ENCODE results near the gene ZNHIT6. TPM values are rescaled to one million over a fixed set of nuclear protein-coding genes. Genes with fewer than 3 reads are reported as not detected.

ZNHIT6 gene, protein sequence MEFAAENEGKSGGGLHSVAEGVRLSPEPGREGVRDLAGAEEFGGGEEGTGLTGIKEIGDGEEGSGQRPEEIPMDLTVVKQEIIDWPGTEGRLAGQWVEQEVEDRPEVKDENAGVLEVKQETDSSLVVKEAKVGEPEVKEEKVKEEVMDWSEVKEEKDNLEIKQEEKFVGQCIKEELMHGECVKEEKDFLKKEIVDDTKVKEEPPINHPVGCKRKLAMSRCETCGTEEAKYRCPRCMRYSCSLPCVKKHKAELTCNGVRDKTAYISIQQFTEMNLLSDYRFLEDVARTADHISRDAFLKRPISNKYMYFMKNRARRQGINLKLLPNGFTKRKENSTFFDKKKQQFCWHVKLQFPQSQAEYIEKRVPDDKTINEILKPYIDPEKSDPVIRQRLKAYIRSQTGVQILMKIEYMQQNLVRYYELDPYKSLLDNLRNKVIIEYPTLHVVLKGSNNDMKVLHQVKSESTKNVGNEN
- total RNA-seq (2021) (13.7 and 16.1 TPM in 2 replicates), Bru-seq, nascent RNA (percentile 80 among the genes with signal in this experiment), BruChase-seq, experiment 1, labeled RNA remaining after a 2-hour chase (percentile 82 among the genes with signal in this experiment), BruChase-seq, experiment 2, labeled RNA remaining after a 6-hour chase (percentile 79 among the genes with signal in this experiment)
- long read RNA-seq, transcript ZNHIT6-201 (10 exons, 2,797 nt), result major isoform, 12 of 17 reads
- long read RNA-seq, partial matches to known transcripts, result 2 of 17 reads
- long read RNA-seq, other reads (novel, unspliced or antisense), result 3 of 17 reads

DNA sequence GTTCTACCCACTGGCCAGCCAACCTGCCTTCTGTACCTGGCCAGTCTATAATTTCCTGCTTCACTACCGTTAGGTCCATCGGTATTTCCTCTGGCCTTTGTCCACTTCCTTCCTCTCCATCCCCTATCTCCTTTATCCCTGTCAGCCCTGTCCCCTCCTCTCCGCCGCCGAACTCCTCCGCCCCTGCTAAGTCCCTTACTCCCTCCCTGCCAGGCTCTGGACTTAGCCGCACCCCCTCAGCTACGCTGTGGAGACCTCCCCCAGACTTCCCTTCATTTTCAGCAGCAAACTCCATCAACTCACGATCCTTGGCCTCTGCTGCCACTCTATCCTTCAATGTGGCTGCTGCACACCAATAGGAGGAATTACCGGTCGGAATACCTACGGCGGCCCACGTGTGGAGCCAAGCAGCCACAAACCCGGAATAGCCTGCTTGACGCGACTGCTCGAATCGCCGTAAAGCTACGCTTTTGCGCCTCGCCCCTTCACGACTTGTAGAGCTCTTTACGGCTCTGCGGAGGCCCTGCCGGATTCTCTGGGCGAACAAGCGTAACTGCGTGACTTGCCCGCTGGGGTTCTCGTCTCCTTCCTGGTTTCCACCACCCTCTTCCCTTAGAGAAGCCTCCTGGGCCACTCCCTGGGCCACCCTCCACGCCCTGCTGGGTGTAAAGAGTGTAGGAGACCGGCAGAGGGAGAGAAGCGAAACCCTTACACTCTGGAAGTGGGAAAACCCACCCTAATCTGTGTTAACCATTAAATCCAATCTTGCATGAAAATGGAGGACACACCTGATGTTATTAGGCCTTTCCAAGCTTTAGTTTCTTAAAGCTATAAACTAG is at the start of gene ZNHIT6:
ZNHIT6 (minus strand) TSS at position 444 of the 839 bp plus-strand sequence; CDS start at position 295, 149 bp downstream.
- POLR2A ChIA-PET (ENCODE audit: unreplicated experiment), result interaction anchor here (0.6 to 1.0 kb wide), 13 partner anchors 9 to 860 kb away, joined by 3 to 7 read pairs (median 3); partner anchors contain the start of gene BCL10
- Histone ChIP-seq H3K27me3 (ENCODE audit: insufficient read depth, low read depth) (no peaks in the 10 kb centered on the region), H3K36me3 (ENCODE audit: low read depth) (peaks cover 27% of the 10 kb centered on the region), H3K4me1 (replicated peaks; ENCODE audit: insufficient read depth) (peaks cover 22% of the 10 kb centered on the region), H3K4me2 (peak within 1 kb of the TSS; percentile 84), H3K9me2 (ENCODE audit: insufficient read depth) (no peaks in the 10 kb centered on the region), H3K79me2 (ENCODE audit: low read depth) (peaks cover 46% of the 10 kb centered on the region), H3F3A (ENCODE audit: insufficient read depth, low read depth) (peaks cover 8% of the 10 kb centered on the region; the same call in 1 of the 2 replicates), H3K4me3 (peak within 1 kb of the TSS; percentile 79), H3K27ac (peak within 1 kb of the TSS; percentile 67), H2AFZ (peak within 1 kb of the TSS; percentile 94), H4K20me1 (ENCODE audit: insufficient read depth) (no peaks in the 10 kb centered on the region), H3K9me3 (ENCODE audit: insufficient read depth, low read depth) (peaks cover 1% of the 10 kb centered on the region; the same call in 1 of the 2 replicates)
- no TSS peak for BruUV-seq (replicated peaks)
- intact Hi-C loops (cut with micrococcal nuclease; ENCODE audit: unreplicated experiment), result loop anchor here (1.0 to 5.0 kb wide), 5 partner anchors 101 to 400 kb away; no protein-coding TSS in a partner anchor
- DNase-seq, result peak; percentile 91 to 98
- TF ChIP-seq, protein P1, sequence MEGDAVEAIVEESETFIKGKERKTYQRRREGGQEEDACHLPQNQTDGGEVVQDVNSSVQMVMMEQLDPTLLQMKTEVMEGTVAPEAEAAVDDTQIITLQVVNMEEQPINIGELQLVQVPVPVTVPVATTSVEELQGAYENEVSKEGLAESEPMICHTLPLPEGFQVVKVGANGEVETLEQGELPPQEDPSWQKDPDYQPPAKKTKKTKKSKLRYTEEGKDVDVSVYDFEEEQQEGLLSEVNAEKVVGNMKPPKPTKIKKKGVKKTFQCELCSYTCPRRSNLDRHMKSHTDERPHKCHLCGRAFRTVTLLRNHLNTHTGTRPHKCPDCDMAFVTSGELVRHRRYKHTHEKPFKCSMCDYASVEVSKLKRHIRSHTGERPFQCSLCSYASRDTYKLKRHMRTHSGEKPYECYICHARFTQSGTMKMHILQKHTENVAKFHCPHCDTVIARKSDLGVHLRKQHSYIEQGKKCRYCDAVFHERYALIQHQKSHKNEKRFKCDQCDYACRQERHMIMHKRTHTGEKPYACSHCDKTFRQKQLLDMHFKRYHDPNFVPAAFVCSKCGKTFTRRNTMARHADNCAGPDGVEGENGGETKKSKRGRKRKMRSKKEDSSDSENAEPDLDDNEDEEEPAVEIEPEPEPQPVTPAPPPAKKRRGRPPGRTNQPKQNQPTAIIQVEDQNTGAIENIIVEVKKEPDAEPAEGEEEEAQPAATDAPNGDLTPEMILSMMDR (conservative IDR thresholded peaks at IDR 0.05), result peak; percentile 73
- TF ChIP-seq EZH2 (IDR thresholded peaks at IDR 0.05; ENCODE audit: low read depth), result no peak
- CTCF ChIA-PET, result interaction anchor here (0.6 to 1.3 kb wide), 6 partner anchors 8 to 406 kb away, joined by 3 to 10 read pairs (median 4); no protein-coding TSS in a partner anchor

DNA sequence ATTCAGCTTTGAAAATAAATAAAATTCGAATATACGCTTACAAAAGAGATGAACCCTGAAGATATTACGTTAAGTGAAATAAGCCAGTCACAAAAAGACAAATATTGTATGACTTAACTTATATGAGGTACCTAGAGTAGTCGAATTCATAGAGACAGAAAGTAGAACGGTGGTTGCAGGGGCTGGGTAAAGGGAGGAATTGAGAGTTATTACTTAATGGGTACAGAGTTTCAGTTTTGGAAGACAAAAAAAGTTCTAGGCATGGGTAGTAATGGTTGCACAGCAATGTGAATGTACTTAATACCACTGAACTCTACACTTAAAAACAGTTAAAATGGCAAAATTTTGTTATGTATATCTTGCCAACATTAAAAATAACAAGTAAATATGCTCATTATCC is 48.6 kb upstream of the ZNHIT6 start:
- H3K36me3 ChIP-seq (ENCODE audit: low read depth), result no peaks in the 10 kb centered on the region
- H2AFZ ChIP-seq, result no peak overlapping the region
- DNase-seq, result no peak
- no peaks in the 10 kb centered on the region for H4K20me1 ChIP-seq (ENCODE audit: insufficient read depth)
- H3F3A ChIP-seq (ENCODE audit: insufficient read depth, low read depth), result no peaks in the 10 kb centered on the region
- H3K27ac ChIP-seq, result no peak overlapping the region
- ChIA-PET POLR2A (ENCODE audit: unreplicated experiment) (no interaction called here), CTCF (no interaction called here)
- TF ChIP-seq EZH2 (IDR thresholded peaks at IDR 0.05; ENCODE audit: low read depth), result no peak
- TF ChIP-seq, protein P1 (conservative IDR thresholded peaks at IDR 0.05), result no peak
- no peaks in the 10 kb centered on the region for H3K27me3 ChIP-seq (ENCODE audit: insufficient read depth, low read depth)
- no peaks in the 10 kb centered on the region for H3K4me1 ChIP-seq (replicated peaks; ENCODE audit: insufficient read depth)
- no TSS peak for BruUV-seq (replicated peaks)
- H3K79me2 ChIP-seq (ENCODE audit: low read depth), result no peaks in the 10 kb centered on the region
- H3K4me3 ChIP-seq, result no peak overlapping the region
- no peak overlapping the region for H3K4me2 ChIP-seq
- intact Hi-C loops (cut with micrococcal nuclease; ENCODE audit: unreplicated experiment), result no loop called here
- no peaks in the 10 kb centered on the region for H3K9me2 ChIP-seq (ENCODE audit: insufficient read depth)
- H3K9me3 ChIP-seq (ENCODE audit: insufficient read depth, low read depth), result no peaks in the 10 kb centered on the region

DNA sequence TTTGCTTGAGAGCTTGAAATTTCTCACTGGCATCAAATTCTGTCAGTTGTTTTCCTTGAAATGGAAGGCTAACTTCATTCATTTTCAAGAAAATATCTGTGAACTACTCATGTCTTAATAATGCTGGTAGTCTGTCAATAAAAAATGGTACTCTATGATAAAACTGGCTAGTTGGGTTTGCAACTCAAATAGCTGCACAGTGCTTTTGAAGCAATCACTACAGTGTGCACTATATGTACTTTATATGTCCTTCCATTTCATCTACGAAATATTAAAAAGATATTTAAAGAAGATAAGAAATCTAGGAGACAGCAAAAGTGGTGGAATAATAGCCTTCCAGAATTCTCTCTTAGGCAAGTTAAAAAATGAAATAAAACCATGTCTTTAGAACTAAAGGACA is 39.9 kb upstream of the ZNHIT6 start:
- DNase-seq, result no peak
- no peaks in the 10 kb centered on the region for H3K27me3 ChIP-seq (ENCODE audit: insufficient read depth, low read depth)
- no peak overlapping the region for H3K27ac ChIP-seq
- ChIA-PET CTCF (no interaction called here), POLR2A (ENCODE audit: unreplicated experiment) (no interaction called here)
- H3K4me2 ChIP-seq, result no peak overlapping the region
- H3K9me2 ChIP-seq (ENCODE audit: insufficient read depth), result no peaks in the 10 kb centered on the region
- no TSS peak for BruUV-seq (replicated peaks)
- 0 out of 2 replicates have a peak, but pooled peaks cover 5% of the 10 kb centered on the region for H3K9me3 ChIP-seq (ENCODE audit: insufficient read depth, low read depth)
- no peaks in the 10 kb centered on the region for H4K20me1 ChIP-seq (ENCODE audit: insufficient read depth)
- H3K4me1 ChIP-seq (replicated peaks; ENCODE audit: insufficient read depth), result no peaks in the 10 kb centered on the region
- H3K79me2 ChIP-seq (ENCODE audit: low read depth), result no peaks in the 10 kb centered on the region
- intact Hi-C loops (cut with micrococcal nuclease; ENCODE audit: unreplicated experiment), result no loop called here
- H2AFZ ChIP-seq, result no peak overlapping the region
- H3K4me3 ChIP-seq, result no peak overlapping the region
- TF ChIP-seq, protein P1 (conservative IDR thresholded peaks at IDR 0.05), result no peak
- no peak for TF ChIP-seq EZH2 (IDR thresholded peaks at IDR 0.05; ENCODE audit: low read depth)
- no peaks in the 10 kb centered on the region for H3F3A ChIP-seq (ENCODE audit: insufficient read depth, low read depth)
- H3K36me3 ChIP-seq (ENCODE audit: low read depth), result no peaks in the 10 kb centered on the region

Measured in PC-9 (cell line).